GM21528 (cell line): ENCODE data around the gene NCOA3.
"Not testable (repeated sequence)": the region's sequence is repeated elsewhere in the genome, so short reads cannot be mapped to it uniquely, and the experiment has no call there.

Experiments
- ATAC-seq: cut with Tn5 transposase; IDR thresholded peaks from one replicate; pipeline ENCODE4 v1.9.1; 2021; ENCODE audit warnings: mild to moderate bottlenecking, moderate library complexity; ENCODE audit not compliant: unreplicated experiment, low FRiP score

The NCOA3 gene

DNA sequence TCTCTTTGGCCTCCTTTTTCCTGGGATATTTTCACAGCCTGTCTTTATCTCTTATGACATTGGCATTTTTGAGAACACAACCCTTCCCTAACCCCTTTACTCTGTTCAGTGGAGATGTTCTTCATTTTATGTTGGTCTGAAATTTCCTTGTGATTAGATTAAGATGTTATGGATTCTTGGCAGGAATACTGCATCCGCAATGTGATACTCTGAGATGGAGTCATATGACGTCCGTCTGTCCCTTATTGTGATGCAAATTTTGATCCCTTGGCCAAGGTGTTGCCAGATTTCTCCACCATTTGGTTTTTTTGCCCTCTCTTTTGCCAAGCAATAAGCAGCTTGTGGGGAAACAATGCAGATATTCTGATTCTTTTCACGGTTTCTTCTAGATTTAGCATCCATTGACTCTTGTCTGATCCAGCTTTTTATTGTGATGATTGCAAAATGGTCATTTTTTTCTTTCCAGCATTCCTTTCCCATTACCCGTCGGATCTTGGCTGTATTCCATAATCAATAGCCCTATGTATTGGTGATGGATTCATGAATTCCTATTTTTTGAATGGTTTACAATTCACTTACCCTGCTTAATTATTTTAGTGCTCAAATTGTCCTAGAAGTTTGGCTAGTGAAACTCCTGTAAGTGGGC is 85.1 kb downstream of the NCOA3 start:
- ATAC-seq, result no peak

DNA sequence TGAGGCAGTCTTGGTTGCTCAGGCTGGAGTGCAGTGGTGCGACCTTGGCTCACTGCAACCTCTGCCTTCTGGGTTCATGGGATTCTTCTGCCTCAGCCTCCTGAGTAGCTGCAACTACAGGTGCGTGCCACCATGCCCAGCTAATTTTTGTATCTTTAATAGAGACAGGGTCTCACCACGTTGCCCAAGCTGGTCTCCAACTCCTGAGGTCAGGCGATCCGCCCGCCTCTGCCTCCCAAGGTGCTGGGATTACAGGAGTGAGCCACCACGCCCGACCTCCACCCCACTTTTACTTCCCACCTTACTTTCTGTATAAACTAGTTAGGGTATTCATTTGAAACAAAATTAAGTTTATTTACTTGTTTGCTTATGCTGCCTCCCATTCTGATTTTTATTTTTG is 86.5 kb downstream of the NCOA3 start:
- no peak for ATAC-seq

DNA sequence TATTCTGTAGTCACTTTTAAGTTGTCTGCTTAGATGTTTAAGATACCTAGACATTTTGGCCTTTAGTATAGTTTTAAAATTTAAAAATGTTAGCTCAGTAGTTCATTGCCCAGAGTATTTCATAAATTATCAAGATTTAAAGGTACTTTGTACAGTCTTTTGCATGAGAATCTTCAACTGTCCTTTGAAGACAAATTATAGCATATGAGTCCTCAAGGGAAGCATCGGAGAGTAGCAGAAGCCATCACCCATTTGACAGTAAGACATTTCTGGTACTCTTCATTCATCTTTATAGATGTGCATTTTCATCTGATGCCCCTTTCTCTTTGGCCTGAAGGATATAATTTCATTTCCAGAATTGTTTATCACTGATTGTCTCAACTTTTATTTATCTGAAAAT is 89.5 kb downstream of the NCOA3 start:
- no peak for ATAC-seq

DNA sequence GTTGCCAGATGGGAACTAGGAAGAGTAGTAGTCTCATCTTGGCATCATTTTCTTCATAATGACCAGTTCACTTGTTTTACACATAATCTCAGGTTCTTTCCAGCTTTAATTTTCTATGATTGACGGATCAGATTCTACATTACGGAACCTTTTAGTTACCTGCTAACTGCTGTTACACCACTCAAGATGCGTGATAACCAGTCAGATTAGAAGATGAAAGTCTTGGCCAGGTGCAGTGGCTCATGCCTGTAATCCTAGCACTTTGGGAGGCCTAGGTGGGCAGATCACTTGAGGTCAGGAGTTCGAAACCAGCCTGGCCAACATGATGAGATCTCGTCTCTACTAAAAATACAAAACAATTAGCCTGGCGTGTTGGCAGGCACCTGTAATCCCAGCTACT is 92.5 kb downstream of the NCOA3 start:
- no peak for ATAC-seq

DNA sequence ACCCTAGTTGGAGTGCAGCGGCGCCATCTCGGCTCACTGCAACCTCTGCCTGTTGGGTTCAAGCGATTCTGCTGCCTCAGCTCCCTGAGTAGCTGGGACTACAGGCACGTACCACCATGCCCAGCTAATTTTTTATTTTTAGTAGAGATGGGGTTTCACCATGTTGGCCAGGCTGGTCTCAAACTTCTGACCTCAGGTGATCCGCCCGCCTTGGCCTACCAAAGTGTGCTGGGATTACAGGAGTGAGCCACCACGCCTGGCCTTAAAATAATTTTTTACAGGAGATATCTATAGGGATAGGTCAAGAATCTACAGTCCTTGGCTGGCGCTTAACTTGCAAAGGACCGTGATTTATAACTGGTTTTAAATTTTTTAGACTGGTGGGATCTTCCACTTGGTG is 93.5 kb downstream of the NCOA3 start:
- ATAC-seq, result not testable (repeated sequence)

DNA sequence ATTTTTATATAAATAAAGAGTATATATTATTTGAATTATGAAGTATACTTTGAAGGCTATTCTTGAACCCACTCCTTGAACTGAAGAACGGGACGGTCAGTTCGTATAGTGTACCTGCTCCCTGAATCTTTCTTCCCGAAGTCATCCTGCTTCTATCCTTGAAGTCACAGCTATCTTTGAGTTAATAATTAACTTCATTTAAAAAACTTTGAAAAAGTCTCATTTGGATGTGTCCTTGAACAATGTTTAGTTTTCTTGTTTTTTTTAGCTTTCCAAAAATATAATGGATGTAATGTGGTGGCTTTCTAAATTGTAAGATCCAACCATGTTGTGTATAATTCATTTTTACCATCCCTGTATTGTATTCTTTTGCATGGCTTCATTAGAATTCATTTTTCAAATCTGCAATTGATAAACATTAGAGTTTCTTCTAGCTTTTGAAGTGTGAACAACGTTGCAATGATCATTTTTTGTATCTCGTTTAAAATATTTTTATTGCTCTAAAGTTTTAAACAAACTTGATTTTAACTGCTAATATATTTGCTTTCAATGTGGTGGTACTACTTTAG is 94.4 kb downstream of the NCOA3 start:
- ATAC-seq, result no peak

DNA sequence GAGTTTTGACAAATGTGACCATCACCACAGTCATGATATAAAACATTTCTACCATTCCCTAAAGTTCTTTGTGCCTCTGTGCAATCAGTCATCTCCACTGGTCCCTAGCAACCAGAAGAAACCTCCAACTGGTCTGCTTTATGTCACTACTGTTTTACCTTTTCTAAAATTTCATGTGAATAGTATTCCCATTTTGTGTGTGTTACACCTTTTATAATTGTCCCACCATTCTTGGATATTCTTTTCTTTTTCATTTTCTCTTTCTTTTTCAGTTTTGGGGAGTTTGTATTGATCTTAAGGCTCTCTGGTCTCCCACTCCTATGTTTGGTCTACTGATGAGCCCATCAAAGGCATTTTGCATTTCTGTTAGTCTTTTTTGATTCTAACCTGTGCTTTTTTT is 95.4 kb downstream of the NCOA3 start:
- no peak for ATAC-seq

DNA sequence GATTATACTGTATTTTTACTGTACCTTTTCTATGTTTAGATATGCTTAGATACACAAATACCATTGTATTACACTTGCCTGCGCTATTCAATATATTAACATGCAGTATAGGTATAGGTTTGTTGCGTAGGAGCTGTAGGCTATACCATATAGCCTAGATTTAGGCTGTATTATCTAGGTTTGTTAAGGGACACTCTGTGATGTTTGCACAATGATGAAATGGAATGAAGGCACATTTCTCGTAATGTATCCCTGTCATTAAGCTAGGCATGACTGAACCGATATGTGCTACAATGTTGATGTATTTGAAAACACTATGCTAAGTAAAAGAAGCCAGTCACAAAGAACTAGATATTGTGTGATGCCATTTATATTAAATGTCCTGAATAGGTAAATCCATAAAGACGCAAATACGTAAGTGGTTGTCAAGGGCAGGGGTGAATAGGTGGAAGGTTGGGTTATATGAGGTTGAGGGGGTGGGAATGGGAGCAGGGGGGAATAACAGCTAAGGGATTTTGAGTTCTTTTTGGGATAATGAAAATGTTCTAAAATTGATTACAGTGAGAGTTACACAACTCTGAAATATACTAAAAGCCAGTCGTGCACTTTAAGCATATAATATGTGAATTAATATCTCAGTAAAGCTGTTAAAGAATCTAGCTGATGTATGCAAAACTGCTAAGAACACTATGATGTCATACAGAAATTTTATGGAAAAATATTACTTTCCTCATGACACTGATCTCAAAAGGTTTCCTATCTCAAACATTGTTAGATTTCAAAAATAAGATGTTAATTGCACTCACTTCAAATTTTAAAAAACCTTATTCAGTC is 97.4 kb downstream of the NCOA3 start:
- ATAC-seq, result no peak

DNA sequence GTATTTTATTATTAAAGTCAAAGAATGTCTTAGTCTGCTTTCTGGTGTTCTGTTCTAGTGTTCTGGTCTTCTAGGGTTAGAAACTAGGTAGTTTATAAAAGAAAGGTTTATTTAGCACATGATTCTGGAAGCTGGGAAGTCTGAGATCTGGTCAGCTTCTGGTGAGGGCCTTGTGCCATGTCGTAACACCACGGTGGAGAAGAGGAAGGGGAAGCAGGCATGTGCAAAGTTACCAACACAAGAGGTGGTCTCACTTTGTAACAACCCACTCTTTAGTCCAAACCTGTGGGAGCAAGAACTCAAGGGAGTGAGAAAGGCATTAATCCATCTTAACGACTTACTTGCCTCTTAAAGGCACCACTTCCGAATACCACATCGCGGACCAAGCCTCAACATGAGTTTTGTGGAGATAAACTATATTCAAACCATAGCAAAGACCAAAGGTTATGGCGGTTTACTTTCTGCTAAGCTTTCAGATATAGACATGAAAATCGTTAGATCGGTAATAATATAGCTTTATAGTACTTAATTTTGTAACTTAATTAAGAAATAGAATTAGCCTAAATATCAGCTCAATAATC is 99.4 kb downstream of the NCOA3 start:
- no peak for ATAC-seq

DNA sequence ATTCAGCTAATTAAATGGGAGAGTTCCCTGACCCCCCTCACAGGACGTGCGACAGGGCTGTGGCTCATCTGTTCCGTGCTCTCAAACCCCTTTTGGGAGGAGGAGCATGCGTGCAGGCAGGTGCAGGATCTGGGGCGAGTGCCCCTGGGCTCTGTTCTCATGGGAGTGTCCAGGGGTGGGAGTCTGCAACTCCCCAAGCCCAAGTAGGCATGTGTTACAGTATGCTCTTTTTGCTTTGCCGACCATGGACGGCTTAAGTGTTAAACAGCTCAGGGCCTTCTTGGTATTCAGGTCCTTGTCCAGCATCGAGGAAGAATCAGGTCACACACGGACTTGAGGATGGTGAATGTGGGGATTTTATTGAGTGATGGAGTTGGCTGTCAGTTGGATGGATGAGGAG is 101.6 kb downstream of the NCOA3 start:
- no peak for ATAC-seq

DNA sequence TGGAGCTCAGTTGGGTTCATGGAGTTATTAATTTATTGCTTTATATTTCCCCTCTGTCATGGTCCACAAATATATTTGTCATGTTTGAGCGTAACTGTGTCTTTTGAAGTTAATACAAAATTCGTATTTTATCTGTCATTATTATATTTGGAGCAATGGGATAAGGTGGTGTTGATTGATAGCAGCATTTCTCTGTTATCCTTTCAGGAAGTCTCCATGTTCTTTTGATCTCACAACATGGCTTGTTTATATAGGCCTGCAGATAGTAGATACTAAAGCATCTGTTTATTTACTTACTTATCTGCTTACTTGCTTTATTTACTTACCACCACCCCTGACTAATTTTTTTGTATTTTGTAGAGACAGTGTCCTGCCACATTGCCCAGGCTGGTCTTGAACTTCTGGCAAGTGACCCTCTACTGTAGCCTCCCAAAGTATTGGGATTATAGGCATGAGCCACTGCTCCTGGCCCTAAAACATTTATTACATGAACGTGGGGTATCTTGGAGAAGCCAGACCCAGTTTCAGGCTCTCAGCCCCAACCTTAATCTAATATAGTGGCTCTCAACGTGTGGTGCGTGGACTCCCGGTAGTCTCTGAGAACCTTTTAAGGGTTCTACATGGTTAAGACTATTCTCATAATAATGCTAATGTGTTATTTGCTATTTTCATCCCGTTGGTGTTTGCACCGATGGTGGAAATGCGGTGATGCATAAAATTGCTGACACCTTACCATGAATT is 104.2 kb downstream of the NCOA3 start:
- no peak for ATAC-seq

DNA sequence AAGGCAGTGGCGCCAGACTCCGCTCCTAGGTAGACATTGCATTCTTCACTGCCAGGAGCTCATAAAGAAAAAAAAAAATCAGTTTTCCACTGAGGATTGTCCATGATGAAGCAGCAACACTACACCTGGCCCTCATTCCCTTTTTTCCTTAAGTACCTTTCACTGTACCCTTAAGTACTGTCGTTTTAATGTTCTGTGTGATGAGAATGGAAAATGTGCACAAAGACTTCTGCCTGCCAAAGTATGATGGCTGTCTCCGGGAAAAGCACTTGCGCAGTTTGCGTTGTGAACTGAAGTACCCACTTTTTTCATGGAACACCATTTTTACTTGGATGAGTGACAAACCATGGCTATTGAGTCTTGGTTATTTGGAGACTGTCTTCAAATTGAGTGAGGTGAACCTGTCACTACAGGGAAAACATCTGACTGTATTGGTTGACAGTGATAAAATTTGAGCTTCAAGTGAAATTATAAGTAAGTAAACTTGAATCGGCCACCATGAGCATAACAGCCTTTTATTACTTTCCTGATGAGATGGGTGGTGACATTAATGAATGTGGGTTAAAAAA is 104.8 kb downstream of the NCOA3 start:
- ATAC-seq, result no peak

DNA sequence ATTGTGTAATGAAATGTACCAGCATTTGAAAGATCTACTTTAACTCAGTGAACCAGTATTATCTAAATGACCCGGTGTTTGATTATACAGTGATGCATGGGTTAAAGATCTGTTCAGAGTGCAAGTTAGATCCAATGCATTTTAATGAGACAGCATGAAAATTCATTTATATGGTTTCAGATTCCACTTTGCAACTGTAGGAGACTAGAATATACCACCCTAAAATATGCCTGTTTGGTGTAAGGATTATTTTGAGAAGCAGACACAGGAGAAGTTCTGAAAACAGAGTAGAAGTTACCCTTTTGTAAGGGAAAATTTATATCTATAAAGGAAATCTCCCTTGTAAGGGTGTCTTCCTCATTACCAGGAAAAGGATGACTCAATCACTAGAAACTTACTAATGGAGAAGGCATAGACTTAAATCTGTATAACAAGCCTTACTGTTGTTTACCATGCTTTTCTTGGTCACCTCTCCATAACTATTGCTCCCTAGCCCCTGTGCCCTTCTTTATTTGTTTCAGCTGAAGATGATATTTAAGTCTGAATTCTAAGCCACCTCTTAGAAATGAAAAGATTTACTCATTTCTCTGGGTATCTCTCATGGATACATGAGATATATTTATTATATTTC is 105.4 kb downstream of the NCOA3 start:
- ATAC-seq, result no peak

DNA sequence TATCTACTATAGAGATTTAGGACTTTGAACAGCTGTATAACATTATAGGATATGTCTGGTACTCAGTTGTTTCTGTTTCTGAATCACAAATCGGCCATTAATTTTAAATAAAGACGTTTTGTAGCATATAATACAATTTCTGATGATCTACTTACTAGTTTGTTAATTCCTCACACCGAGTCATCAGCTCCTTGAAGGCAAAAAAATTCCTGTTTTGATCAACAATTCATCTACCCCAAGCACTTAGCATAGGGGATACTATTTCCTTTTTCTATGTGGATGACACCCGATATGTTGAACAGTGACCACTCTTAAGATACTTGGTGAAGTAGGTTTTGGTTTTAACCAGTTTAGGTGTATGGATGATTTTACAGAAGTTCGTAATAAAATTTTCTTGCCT is 107.3 kb downstream of the NCOA3 start:
- no peak for ATAC-seq

DNA sequence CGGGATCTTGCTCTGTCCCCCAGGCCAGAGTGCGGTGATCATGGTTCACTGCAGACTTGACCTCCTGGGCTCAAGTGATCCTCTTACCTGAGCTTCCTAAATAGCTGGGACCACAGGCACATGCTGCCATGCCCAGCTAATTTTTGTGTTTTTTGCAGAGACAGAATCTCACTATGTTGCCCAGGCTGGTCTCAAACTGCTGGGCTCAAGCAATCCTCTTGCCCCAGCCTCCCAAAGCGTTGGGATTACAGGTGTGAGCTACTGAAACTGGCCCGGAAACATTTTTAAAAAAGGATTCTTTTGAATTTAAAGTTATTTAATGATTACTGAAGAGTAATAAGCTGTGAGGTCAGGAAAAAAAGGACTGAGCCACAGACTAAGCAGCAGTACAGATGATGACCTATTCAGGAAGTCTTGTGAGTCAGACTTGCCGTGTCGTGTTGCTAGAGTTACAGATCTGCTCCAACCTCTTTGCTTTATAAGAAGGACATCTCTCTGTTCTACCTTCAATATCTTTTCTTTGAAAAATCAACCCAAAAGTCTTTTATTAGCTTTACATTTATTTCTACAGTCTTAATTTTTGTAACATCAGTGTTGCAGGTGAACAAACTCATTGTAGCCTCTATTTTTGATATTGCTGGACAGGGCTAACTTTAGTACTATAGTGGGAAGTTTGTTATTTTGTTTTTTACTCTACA is 108.7 kb downstream of the NCOA3 start:
- no peak for ATAC-seq

DNA sequence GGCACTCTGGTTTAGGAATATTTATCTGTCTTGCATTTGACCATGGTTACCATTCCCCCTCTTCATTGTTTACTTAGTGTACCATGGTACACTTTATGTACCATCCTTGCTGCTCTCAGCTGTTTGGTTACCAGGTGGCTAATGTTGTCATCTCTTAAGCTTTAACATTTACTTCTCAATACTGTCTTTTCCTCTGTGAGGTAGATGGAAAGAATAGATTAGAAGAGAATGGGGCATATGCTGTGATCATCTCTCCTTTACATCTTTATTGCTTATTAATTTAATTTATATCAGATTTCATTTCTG is 109.2 kb downstream of the NCOA3 start:
- no peak for ATAC-seq

DNA sequence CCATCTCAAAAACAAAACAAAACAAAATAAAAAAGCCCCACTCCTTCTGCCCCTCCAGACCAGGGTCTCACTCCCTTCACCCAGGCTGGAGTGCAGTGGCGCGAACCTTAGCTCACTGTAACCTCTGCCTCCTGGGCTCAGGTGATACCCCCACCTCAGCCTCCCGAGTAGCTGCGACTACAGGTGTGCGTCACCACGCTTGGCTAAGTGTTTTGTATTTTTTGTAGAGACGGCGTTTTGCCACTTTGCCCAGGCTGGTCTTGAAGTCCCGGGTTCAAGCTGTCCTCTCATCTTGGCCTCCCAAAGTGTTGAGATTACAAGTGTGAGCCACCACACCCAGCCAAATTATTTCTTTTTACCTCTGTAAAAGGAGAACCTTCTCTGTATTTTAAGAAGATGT is 110.1 kb downstream of the NCOA3 start:
- no peak for ATAC-seq

DNA sequence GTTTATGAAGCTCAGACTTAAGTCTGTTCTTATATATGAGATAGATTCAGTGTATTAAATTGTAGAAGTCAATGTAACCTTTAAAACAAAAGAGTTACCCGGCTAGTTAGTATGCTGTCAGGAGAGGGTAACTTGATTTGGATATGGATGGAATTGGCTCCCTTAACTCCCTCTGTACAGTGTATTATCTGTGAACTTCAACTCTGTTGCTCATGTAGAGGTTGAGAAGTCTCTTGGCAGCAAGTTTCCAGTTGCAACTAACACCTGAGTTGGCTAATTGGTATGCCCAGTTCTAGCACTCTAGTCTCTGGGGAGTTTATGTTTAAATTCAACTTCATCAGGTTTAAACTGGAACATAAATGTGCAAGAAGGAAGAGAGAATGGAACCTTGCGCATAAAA is 111.0 kb downstream of the NCOA3 start:
- ATAC-seq, result no peak

DNA sequence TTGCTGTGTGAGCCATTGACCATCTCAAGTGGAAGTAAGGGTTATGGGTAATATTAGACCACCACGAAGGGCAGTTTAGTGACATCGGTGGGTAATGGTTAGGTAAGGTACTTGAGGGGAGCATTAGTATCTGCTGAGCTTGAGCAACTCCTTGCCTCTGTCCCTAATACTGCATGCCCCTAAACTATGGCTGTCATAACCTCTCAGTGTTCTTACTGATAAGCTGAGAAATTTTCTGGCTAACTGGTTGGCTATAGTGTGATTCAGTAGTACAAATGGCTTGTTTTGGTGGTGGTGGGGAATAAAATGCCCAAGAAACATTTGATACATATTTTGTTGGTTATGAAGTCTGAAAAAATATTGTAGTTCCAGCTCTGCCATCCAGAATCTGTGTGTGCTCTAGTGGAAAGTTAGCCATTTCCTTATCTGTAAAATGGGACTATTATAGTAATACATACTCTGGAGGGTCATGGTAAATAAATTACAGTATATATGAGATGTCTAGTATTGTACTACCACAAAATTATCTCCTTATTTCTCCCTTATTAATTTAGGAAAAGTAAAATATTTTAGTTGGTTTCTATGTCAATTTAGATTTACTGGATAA is 113.1 kb downstream of the NCOA3 start:
- no peak for ATAC-seq
